Measurements from ENCODE around the gene MYO16.

The MYO16 gene

GRCh38 chr13:108667205-108667604, 37.8 kb downstream of the MYO16 start:
- no peak for DNase-seq

GRCh38 chr13:108669381-108669780, 40.0 kb downstream of the MYO16 start:
- DNase-seq: no peak

- DNase-seq: no peak
These were observed 44.9 kb downstream of the MYO16 start for GRCh38 chr13:108674346-108674745.

- no peak for DNase-seq
These were observed 45.4 kb downstream of the MYO16 start for GRCh38 chr13:108674771-108675170.

GRCh38 chr13:108676620-108677019, 47.2 kb downstream of the MYO16 start:
- DNase-seq: no peak

DNA sequence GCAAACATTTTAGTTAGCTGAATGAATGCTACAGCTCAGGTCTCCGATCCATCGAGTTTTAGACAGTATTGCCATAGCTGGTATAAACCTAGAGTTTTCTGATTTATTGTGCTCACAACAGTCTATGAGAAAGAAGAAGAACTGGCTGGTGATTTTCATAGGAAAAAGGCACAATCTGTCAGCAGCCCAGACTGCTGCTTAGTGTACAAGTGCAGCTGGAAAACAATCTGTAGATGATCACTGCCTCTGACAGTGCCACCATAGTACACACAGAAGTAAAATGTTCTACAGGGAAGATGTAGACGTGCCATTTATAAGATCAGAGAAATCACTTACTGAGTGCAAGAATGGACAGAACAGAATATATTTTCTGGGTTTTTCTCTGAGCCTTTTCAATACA, 48.4 kb downstream of the MYO16 start:
- DNase-seq: no peak

DNA sequence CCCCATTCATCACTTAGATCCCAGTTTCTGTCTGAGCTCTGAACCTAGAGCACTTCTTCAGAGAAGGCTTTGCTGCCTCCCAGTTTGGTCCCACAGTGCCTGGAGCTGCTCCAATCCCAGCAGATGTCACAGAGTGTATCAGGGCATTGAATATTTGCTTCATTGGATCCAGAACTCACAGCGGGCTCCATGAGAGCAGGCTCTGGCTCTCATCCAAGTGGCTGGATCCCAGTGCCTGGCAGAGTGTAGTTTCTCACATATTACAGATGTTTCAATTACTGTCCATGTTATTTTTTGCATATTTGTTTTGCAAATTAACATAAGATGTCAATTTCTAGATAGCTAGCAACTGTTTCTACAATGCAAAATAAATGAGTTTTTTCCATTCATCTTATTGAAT, 50.6 kb downstream of the MYO16 start:
- no peak for DNase-seq

DNA sequence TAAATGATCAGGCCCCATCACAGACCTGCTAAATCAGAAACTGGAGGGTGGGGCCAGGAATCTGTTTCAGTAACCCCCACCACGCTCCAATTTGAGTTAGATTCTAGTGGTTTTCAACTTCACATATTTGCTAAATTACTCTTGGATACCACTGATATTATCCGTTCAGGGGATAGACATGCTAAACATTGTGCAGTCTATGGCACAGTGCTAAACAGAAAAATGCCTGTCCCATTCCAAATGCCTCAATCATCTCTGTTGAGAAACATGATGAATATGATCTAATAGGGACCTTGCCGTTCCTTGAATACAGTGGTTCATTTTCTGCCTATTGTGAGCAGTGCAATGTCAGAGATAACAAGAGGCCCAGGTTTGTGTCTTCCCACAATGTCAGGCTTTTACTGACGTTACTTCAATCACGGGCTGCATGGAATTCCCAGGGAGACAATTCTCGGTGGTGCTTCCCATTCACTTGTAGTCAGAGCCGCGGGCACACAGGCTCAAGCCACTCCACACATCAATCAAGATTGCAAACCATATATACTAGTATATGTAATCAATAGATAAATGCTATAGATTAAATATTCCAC, 52.7 kb downstream of the MYO16 start:
- DNase-seq: no peak

DNA sequence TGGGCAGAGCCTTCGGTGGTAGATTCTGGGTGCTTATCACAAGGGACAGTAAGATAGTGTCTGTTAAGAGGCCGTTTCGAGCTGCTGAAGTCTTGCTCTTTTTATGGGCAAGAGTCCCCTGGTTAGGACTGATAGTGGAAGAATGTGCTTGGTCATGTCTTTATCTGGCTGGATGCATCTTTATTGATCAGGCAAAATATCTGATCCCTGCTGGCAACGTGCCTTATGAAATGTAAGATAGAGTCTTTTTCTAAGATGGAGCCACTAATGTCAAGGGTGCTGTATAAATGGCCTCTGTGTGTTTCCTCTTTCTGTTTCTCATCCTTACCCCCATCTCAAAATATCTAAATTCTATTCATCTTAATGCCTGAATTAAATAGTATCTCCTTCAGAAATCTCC, 53.3 kb downstream of the MYO16 start:
- no peak for DNase-seq

GRCh38 chr13:108686027-108686426, 56.6 kb downstream of the MYO16 start:
- no peak for DNase-seq

- no peak for DNase-seq
These were observed 61.3 kb downstream of the MYO16 start for GRCh38 chr13:108690726-108691125.

GRCh38 chr13:108700422-108701170, 71.2 kb downstream of the MYO16 start:
- no peak for DNase-seq

- no peak for DNase-seq
These were observed 72.8 kb downstream of the MYO16 start for GRCh38 chr13:108702171-108702570.

GRCh38 chr13:108705031-108705430, 75.6 kb downstream of the MYO16 start:
- DNase-seq: no peak

- no peak for DNase-seq
These were observed 78.2 kb downstream of the MYO16 start for GRCh38 chr13:108707584-108707983.

- no peak for DNase-seq
These were observed 79.5 kb downstream of the MYO16 start for GRCh38 chr13:108708921-108709320.

DNA sequence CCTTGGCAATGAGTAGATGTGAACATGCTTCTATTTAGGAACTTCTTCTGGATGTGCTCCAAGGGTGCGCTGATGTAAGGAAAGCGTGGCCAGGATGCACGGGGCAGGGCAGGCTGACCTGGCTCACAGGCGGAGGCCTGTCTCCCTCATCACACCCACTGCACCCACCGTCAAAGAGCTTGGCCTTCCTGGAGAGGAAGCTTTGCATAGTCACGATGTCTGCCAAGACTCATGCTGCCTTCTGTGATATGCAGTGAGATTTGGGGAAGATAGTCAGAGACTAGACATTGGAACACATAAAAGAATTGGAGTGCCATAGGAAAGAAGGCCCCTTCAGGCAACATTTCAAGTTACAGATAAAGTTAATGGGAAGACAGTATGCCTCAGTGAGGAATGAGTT, 82.0 kb downstream of the MYO16 start:
- no peak for DNase-seq

GRCh38 chr13:108725471-108725870, 96.1 kb downstream of the MYO16 start:
- no peak for DNase-seq

GRCh38 chr13:108728370-108728769, 99.0 kb downstream of the MYO16 start:
- no peak for DNase-seq

- no peak for DNase-seq
These were observed 103.7 kb downstream of the MYO16 start for GRCh38 chr13:108733022-108733560.

- no peak for DNase-seq
These were observed 105.3 kb downstream of the MYO16 start for GRCh38 chr13:108734676-108735075.

- DNase-seq: no peak
These were observed 112.5 kb downstream of the MYO16 start for GRCh38 chr13:108741930-108742329.

- DNase-seq: no peak
These were observed 113.5 kb downstream of the MYO16 start for GRCh38 chr13:108742701-108743451.

DNA sequence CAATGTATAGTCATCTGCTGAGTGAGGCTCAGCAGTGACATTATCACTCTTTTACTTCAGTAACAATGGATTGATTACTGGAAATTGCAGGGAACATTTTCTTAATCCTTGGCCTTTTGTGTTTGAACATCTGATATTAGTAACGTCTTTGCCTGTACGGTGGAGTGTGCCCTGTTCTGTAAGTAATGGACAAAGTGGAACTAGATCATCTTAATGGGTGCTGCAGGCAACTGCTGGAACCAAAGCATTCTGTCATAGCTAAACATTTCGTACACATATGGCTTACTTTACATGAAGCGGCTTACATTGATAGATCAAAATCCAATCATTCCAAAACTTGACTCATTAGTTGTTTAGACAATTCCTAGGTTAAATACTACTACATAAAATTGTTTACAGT, 114.1 kb downstream of the MYO16 start:
- DNase-seq: no peak
